ENCODE results near the gene LUC7L2. TPM values are rescaled to one million over a fixed set of nuclear protein-coding genes. Genes with fewer than 3 reads are reported as not detected.
"Not testable (repeated sequence)": the region's sequence is repeated elsewhere in the genome, so short reads cannot be mapped to it uniquely, and the experiment has no call there.

The LUC7L2 gene
- total and polyA plus RNA-seq, 2 donors (not counting 1 experiment from before 2014, with no cell fraction given): 26.5 to 142 TPM

DNA sequence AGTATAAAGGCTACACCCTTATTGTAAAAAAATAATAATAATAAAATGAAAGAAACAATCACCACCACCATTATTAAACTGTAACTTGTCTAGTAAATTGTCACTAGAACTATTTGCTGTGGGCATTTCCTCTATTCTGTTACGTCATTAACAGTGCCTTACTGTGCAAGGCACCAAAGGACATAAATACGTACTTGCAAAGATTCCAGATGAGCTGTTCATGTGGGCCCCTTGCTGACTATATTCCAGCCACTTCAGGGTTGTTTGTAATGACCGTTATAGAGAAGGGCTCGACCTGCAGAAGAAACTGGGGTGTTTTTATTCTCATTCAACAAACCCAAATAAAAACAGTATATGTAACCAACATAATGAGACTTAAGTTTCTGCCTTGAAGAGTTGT, 63.4 kb downstream of the LUC7L2 start:
- POLR2A ChIA-PET: no interaction called here

DNA sequence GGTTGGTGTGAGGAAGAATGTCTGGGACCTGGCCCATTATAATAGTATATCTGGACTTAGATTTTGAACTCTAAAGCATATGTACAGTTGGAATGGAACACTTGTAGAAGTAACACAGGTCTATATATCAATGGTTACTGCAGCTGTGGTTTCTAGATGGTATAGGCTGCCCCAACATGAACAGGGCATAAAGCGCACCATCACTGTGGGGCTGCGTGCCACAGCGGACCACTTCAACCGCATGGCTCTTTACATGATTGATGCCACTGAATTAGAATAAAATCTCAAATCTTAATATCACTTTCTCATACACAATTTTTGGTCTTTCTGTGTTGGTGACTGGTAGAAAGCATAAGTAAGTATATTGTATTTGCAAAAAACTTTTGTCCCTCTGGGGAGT, 64.3 kb downstream of the LUC7L2 start:
- no peaks in the 10 kb centered on the region for H3K27me3 Mint-ChIP-seq
- ChIA-PET CTCF (interaction anchor here (1.8 kb wide), 1 partner anchor 10 kb away, joined by 8 read pairs; no protein-coding TSS in a partner anchor), POLR2A (no interaction called here)
- H3K4me1 Mint-ChIP-seq: no peaks in the 10 kb centered on the region
- no peak overlapping the region for H3K4me2 ChIP-seq (replicated peaks; ENCODE audit: low read depth, low read length, poor library complexity, severe bottlenecking)
- peaks cover 14 to 45% of the 10 kb centered on the region in 2 experiments for H3K36me3 ChIP-seq (replicated peaks in 1 of 2; ENCODE audit: control extremely low read depth in 1 of 2, control insufficient read depth in 1 of 2, extremely low read depth in 1 of 2, insufficient read depth in 2 of 2, low read length in 1 of 2)
- H3K27me3 ChIP-seq (replicated peaks in 1 of 4; ENCODE audit: control extremely low read depth in 1 of 4, control insufficient read depth in 3 of 4, insufficient read depth in 4 of 4, low read length in 3 of 4): no peaks in the 10 kb centered on the region
- no CpG with 5 or more reads among the region's 4 CpGs for WGBS (ENCODE audit: insufficient coverage)
- H3K27ac Mint-ChIP-seq: no peak overlapping the region
- H3K9me3 Mint-ChIP-seq (ENCODE audit: insufficient read depth): no peaks in the 10 kb centered on the region
- ATAC-seq (ENCODE audit: low read depth): no peak
- H3K9ac ChIP-seq (ENCODE audit: low read length): no peak overlapping the region
- H3K4me3 Mint-ChIP-seq: no peak overlapping the region
- H3K27ac ChIP-seq (ENCODE audit: low read length in 2 of 2): no peak overlapping the region
- no peaks in the 10 kb centered on the region for H4K20me1 ChIP-seq (ENCODE audit: control insufficient read depth, insufficient read depth, low read length, poor library complexity, severe bottlenecking)
- H3K4me1 ChIP-seq (ENCODE audit: control insufficient read depth in 2 of 2, insufficient read depth in 2 of 2, low read length in 2 of 2): no peaks in the 10 kb centered on the region
- no peaks in the 10 kb centered on the region for H3K9me3 ChIP-seq (ENCODE audit: control extremely low read depth in 1 of 3, control insufficient read depth in 2 of 3, insufficient read depth in 1 of 3, low read length in 2 of 3)
- H3K4me3 ChIP-seq (ENCODE audit: control extremely low read depth in 1 of 5, extremely low read depth in 1 of 5, insufficient read depth in 1 of 5, low read depth in 2 of 5, low read length in 4 of 5): no peak overlapping the region
- no peak for DNase-seq
- H3K79me2 ChIP-seq (ENCODE audit: control insufficient read depth, insufficient read depth, low read length): no peaks in the 10 kb centered on the region
- TF ChIP-seq, protein P1, sequence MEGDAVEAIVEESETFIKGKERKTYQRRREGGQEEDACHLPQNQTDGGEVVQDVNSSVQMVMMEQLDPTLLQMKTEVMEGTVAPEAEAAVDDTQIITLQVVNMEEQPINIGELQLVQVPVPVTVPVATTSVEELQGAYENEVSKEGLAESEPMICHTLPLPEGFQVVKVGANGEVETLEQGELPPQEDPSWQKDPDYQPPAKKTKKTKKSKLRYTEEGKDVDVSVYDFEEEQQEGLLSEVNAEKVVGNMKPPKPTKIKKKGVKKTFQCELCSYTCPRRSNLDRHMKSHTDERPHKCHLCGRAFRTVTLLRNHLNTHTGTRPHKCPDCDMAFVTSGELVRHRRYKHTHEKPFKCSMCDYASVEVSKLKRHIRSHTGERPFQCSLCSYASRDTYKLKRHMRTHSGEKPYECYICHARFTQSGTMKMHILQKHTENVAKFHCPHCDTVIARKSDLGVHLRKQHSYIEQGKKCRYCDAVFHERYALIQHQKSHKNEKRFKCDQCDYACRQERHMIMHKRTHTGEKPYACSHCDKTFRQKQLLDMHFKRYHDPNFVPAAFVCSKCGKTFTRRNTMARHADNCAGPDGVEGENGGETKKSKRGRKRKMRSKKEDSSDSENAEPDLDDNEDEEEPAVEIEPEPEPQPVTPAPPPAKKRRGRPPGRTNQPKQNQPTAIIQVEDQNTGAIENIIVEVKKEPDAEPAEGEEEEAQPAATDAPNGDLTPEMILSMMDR (IDR thresholded peaks at IDR 0.05): no peak
- no peak for TF ChIP-seq EZH2 (IDR thresholded peaks at IDR 0.05; ENCODE audit: borderline replicate concordance, insufficient read depth, low read depth, low read length, poor library complexity, severe bottlenecking)
- intact Hi-C loops (cut with micrococcal nuclease): no loop called here
- H2AFZ ChIP-seq (ENCODE audit: insufficient read depth, low read depth, low read length, poor library complexity, severe bottlenecking): no peak overlapping the region

More for the DNA sequence above, 63.4 kb downstream of the LUC7L2 start:
- Histone ChIP-seq H2AFZ (ENCODE audit: insufficient read depth, low read depth, low read length, poor library complexity, severe bottlenecking) (no peak overlapping the region), H3K9ac (ENCODE audit: low read length) (no peak overlapping the region), H4K20me1 (ENCODE audit: control insufficient read depth, insufficient read depth, low read length, poor library complexity, severe bottlenecking) (no peaks in the 10 kb centered on the region), H3K4me2 (replicated peaks; ENCODE audit: low read depth, low read length, poor library complexity, severe bottlenecking) (no peak overlapping the region), H3K4me1 (ENCODE audit: control insufficient read depth in 2 of 2, insufficient read depth in 2 of 2, low read length in 2 of 2) (no peaks in the 10 kb centered on the region), H3K79me2 (ENCODE audit: control insufficient read depth, insufficient read depth, low read length) (no peaks in the 10 kb centered on the region), H3K36me3 (replicated peaks in 1 of 2; ENCODE audit: control extremely low read depth in 1 of 2, control insufficient read depth in 1 of 2, extremely low read depth in 1 of 2, insufficient read depth in 2 of 2, low read length in 1 of 2) (peaks cover 15 to 51% of the 10 kb centered on the region in 2 experiments), H3K27ac (ENCODE audit: low read length in 2 of 2) (no peak overlapping the region), H3K4me3 (ENCODE audit: control extremely low read depth in 1 of 5, extremely low read depth in 1 of 5, insufficient read depth in 1 of 5, low read depth in 2 of 5, low read length in 4 of 5) (no peak overlapping the region), H3K27me3 (replicated peaks in 1 of 4; ENCODE audit: control extremely low read depth in 1 of 4, control insufficient read depth in 3 of 4, insufficient read depth in 4 of 4, low read length in 3 of 4) (no peaks in the 10 kb centered on the region), H3K9me3 (ENCODE audit: control extremely low read depth in 1 of 3, control insufficient read depth in 2 of 3, insufficient read depth in 1 of 3, low read length in 2 of 3) (no peaks in the 10 kb centered on the region)
- intact Hi-C loops (cut with micrococcal nuclease): no loop called here
- no peaks in the 10 kb centered on the region for H3K27me3 Mint-ChIP-seq
- ATAC-seq (ENCODE audit: low read depth) (no peak), DNase-seq (no peak)
- CTCF ChIA-PET: no interaction called here
- TF ChIP-seq, protein P1 (IDR thresholded peaks at IDR 0.05): no peak
- TF ChIP-seq EZH2 (IDR thresholded peaks at IDR 0.05; ENCODE audit: borderline replicate concordance, insufficient read depth, low read depth, low read length, poor library complexity, severe bottlenecking): no peak
- H3K4me1 Mint-ChIP-seq: no peaks in the 10 kb centered on the region
- no peak overlapping the region for H3K4me3 Mint-ChIP-seq
- 90% methylated on average over 2 of the region's 4 CpGs for WGBS (ENCODE audit: insufficient coverage)
- no peak overlapping the region for H3K27ac Mint-ChIP-seq
- H3K9me3 Mint-ChIP-seq (ENCODE audit: insufficient read depth): no peaks in the 10 kb centered on the region

DNA sequence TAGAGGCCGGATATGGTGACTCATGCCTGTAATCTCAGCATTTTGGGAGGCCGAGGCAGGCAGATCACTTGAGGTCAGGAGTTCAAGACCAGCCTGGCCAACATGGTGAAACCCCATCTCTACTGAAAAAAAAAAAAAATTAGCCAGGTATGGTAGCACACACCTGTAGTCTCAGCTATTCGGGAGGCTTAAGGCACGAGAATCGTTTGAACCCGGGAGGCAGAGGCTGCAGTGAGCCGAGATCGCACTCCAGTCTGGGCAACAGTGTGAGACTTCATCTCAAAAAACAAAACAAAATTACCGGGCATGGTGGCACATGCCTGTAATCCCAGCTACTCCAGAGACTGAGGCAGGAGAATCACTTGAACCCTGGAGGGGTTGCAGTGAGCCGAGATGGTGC, 66.0 kb downstream of the LUC7L2 start:
- intact Hi-C loops (cut with micrococcal nuclease); H4K20me1 ChIP-seq (ENCODE audit: control insufficient read depth, insufficient read depth, low read length, poor library complexity, severe bottlenecking); H3K9me3 Mint-ChIP-seq (ENCODE audit: insufficient read depth); ATAC-seq (ENCODE audit: low read depth); H3K27ac Mint-ChIP-seq; H3K4me1 ChIP-seq (ENCODE audit: control insufficient read depth in 2 of 2, insufficient read depth in 2 of 2, low read length in 2 of 2); H3K4me3 ChIP-seq (ENCODE audit: control extremely low read depth in 1 of 5, extremely low read depth in 1 of 5, insufficient read depth in 1 of 5, low read depth in 2 of 5, low read length in 4 of 5); H3K27me3 Mint-ChIP-seq; DNase-seq; H3K27me3 ChIP-seq (replicated peaks in 1 of 4; ENCODE audit: control extremely low read depth in 1 of 4, control insufficient read depth in 3 of 4, insufficient read depth in 4 of 4, low read length in 3 of 4); H3K9me3 ChIP-seq (ENCODE audit: control extremely low read depth in 1 of 3, control insufficient read depth in 2 of 3, insufficient read depth in 1 of 3, low read length in 2 of 3); H2AFZ ChIP-seq (ENCODE audit: insufficient read depth, low read depth, low read length, poor library complexity, severe bottlenecking); H3K4me3 Mint-ChIP-seq; H3K27ac ChIP-seq (ENCODE audit: low read length in 2 of 2); H3K9ac ChIP-seq (ENCODE audit: low read length); H3K4me2 ChIP-seq (replicated peaks; ENCODE audit: low read depth, low read length, poor library complexity, severe bottlenecking); H3K4me1 Mint-ChIP-seq; H3K79me2 ChIP-seq (ENCODE audit: control insufficient read depth, insufficient read depth, low read length): not testable (repeated sequence)
- peaks cover 9 to 33% of the 10 kb centered on the region in 2 experiments for H3K36me3 ChIP-seq (replicated peaks in 1 of 2; ENCODE audit: control extremely low read depth in 1 of 2, control insufficient read depth in 1 of 2, extremely low read depth in 1 of 2, insufficient read depth in 2 of 2, low read length in 1 of 2)
- 95% methylated on average over 7 of the region's 10 CpGs for WGBS (ENCODE audit: insufficient coverage)
- POLR2A ChIA-PET: interaction anchor here (0.7 to 1.1 kb wide), 2 partner anchors 15 to 965 kb away, joined by 4 read pairs; no protein-coding TSS in a partner anchor
- CTCF ChIA-PET: interaction anchor here (0.7 to 1.8 kb wide), 2 partner anchors 9 to 311 kb away, joined by 3 to 8 read pairs; no protein-coding TSS in a partner anchor

Measured in B cell (primary cell).